ENCODE results near the gene PIEZO2. TPM values are rescaled to one million over a fixed set of nuclear protein-coding genes. Genes with fewer than 3 reads are reported as not detected.

PIEZO2 gene
- total RNA-seq, 1 donor from 2014 or later = 50.1 TPM

GRCh38 chr18:10690366-10690765, 459.0 kb downstream of the PIEZO2 start:
- Mint-ChIP-seq H3K27me3 (ENCODE audit: unreplicated experiment) (no peaks in the 10 kb centered on the region), H3K36me3 (ENCODE audit: unreplicated experiment) (peaks cover 23% of the 10 kb centered on the region), H3K4me1 (ENCODE audit: low read depth, unreplicated experiment) (peaks cover 4% of the 10 kb centered on the region), H3K9me3 (ENCODE audit: unreplicated experiment) (no peaks in the 10 kb centered on the region), H3K4me3 (ENCODE audit: unreplicated experiment) (no peak overlapping the region), H3K27ac (ENCODE audit: unreplicated experiment) (no peak overlapping the region)
- DNase-seq = no peak
- TF ChIP-seq, protein P1, sequence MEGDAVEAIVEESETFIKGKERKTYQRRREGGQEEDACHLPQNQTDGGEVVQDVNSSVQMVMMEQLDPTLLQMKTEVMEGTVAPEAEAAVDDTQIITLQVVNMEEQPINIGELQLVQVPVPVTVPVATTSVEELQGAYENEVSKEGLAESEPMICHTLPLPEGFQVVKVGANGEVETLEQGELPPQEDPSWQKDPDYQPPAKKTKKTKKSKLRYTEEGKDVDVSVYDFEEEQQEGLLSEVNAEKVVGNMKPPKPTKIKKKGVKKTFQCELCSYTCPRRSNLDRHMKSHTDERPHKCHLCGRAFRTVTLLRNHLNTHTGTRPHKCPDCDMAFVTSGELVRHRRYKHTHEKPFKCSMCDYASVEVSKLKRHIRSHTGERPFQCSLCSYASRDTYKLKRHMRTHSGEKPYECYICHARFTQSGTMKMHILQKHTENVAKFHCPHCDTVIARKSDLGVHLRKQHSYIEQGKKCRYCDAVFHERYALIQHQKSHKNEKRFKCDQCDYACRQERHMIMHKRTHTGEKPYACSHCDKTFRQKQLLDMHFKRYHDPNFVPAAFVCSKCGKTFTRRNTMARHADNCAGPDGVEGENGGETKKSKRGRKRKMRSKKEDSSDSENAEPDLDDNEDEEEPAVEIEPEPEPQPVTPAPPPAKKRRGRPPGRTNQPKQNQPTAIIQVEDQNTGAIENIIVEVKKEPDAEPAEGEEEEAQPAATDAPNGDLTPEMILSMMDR (IDR thresholded peaks at IDR 0.05; ENCODE audit: partially characterized antibody, unreplicated experiment) = no peak

GRCh38 chr18:10690035-10690329, 459.4 kb downstream of the PIEZO2 start:
- Mint-ChIP-seq H3K4me3 (ENCODE audit: unreplicated experiment) (no peak overlapping the region), H3K27ac (ENCODE audit: unreplicated experiment) (no peak overlapping the region), H3K9me3 (ENCODE audit: unreplicated experiment) (no peaks in the 10 kb centered on the region), H3K4me1 (ENCODE audit: low read depth, unreplicated experiment) (peaks cover 5% of the 10 kb centered on the region), H3K36me3 (ENCODE audit: unreplicated experiment) (peaks cover 23% of the 10 kb centered on the region), H3K27me3 (ENCODE audit: unreplicated experiment) (no peaks in the 10 kb centered on the region)
- TF ChIP-seq, protein P1 (IDR thresholded peaks at IDR 0.05; ENCODE audit: partially characterized antibody, unreplicated experiment) = no peak
- DNase-seq = no peak

DNA sequence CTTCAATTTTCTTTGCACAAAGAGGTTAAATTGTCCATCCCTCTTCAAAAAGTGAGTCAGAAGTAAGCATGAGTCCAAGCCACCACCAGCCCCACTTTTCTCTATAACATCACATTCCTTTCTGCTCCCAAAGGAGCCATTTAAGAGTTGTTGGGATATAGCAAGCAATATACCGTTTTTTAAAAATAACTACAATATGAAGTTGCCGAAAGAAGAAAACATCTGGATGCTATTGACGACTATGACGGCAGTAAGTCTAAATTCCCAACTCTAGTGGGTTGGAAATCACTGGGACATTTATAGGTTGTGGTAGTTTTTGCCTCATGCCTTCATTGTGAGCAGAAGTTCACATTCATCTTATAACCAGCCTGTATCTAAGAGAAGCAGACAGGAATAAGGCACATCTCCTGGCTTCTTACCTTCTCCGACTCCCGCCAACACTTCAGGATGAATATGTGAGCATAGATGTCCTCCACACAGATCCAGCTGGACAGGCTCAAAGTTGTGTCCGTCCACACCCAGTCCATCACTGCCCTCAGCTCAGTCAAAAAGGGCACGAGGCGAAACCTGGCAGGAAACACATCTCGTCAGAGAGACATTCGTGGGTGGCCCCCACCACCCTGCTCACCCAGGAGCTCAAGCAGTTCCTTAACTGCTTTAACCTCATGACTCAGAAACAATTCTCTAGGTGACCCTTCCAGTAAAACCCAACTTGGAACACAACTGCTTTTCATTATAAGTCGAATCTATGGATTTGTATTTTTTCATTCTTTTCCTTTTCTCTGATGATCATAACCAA, 459.9 kb downstream of the PIEZO2 start:
- Mint-ChIP-seq H3K27me3 (ENCODE audit: unreplicated experiment) (no peaks in the 10 kb centered on the region), H3K9me3 (ENCODE audit: unreplicated experiment) (peaks cover 4% of the 10 kb centered on the region), H3K4me1 (ENCODE audit: low read depth, unreplicated experiment) (peaks cover 6% of the 10 kb centered on the region), H3K4me3 (ENCODE audit: unreplicated experiment) (no peak overlapping the region), H3K27ac (ENCODE audit: unreplicated experiment) (no peak overlapping the region), H3K36me3 (ENCODE audit: unreplicated experiment) (peaks cover 23% of the 10 kb centered on the region)
- TF ChIP-seq, protein P1 (IDR thresholded peaks at IDR 0.05; ENCODE audit: partially characterized antibody, unreplicated experiment) = no peak
- DNase-seq = no peak

DNA sequence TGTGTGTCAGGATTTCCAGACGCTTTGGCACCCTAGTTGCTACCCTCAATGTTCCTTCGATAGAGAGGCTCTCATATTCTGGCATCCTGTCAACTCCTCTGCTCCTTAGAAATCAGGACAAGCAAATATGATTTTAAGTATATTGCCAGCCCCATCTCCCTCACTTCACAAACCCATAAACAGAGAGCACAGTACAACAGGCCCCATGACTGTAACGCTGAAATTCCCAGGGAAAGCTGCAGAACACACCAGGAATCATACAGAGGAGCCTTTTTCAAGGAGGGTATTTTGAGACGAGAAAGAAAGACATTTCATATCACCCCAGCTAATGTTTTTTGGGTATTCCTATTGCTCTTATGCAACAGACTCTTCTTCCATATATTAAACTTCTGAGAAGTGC, 460.6 kb downstream of the PIEZO2 start:
- Mint-ChIP-seq H3K27me3 (ENCODE audit: unreplicated experiment) (no peaks in the 10 kb centered on the region), H3K27ac (ENCODE audit: unreplicated experiment) (no peak overlapping the region), H3K4me3 (ENCODE audit: unreplicated experiment) (no peak overlapping the region), H3K36me3 (ENCODE audit: unreplicated experiment) (peaks cover 23% of the 10 kb centered on the region), H3K4me1 (ENCODE audit: low read depth, unreplicated experiment) (peaks cover 6% of the 10 kb centered on the region), H3K9me3 (ENCODE audit: unreplicated experiment) (peaks cover 4% of the 10 kb centered on the region)
- TF ChIP-seq, protein P1 (IDR thresholded peaks at IDR 0.05; ENCODE audit: partially characterized antibody, unreplicated experiment) = no peak
- DNase-seq = no peak

GRCh38 chr18:10687161-10687925, 462.0 kb downstream of the PIEZO2 start:
- H3K27ac Mint-ChIP-seq (ENCODE audit: unreplicated experiment) = no peak overlapping the region
- H3K9me3 Mint-ChIP-seq (ENCODE audit: unreplicated experiment) = peaks cover 4% of the 10 kb centered on the region
- no peaks in the 10 kb centered on the region for H3K27me3 Mint-ChIP-seq (ENCODE audit: unreplicated experiment)
- no peak overlapping the region for H3K4me3 Mint-ChIP-seq (ENCODE audit: unreplicated experiment)
- TF ChIP-seq, protein P1 (IDR thresholded peaks at IDR 0.05; ENCODE audit: partially characterized antibody, unreplicated experiment) = no peak
- DNase-seq = no peak
- peaks cover 30% of the 10 kb centered on the region for H3K36me3 Mint-ChIP-seq (ENCODE audit: unreplicated experiment)
- H3K4me1 Mint-ChIP-seq (ENCODE audit: low read depth, unreplicated experiment) = peaks cover 6% of the 10 kb centered on the region

Measured in glutamatergic neuron (in vitro differentiated cells).